GM19025 (cell line): ENCODE results near the gene TAF9B.
A peak's percentile ranks its signal among the peaks of the same experiment; 100 is the strongest.
"Not testable (repeated sequence)": the region's sequence is repeated elsewhere in the genome, so short reads cannot be mapped to it uniquely, and the experiment has no call there.

Source experiments
- ATAC-seq: cut with Tn5 transposase; IDR thresholded peaks from one replicate; pipeline ENCODE4 v1.9.1; 2021; ENCODE audit warnings: mild to moderate bottlenecking, low read depth, moderate library complexity; ENCODE audit not compliant: unreplicated experiment

Gene TAF9B, protein sequence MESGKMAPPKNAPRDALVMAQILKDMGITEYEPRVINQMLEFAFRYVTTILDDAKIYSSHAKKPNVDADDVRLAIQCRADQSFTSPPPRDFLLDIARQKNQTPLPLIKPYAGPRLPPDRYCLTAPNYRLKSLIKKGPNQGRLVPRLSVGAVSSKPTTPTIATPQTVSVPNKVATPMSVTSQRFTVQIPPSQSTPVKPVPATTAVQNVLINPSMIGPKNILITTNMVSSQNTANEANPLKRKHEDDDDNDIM

DNA sequence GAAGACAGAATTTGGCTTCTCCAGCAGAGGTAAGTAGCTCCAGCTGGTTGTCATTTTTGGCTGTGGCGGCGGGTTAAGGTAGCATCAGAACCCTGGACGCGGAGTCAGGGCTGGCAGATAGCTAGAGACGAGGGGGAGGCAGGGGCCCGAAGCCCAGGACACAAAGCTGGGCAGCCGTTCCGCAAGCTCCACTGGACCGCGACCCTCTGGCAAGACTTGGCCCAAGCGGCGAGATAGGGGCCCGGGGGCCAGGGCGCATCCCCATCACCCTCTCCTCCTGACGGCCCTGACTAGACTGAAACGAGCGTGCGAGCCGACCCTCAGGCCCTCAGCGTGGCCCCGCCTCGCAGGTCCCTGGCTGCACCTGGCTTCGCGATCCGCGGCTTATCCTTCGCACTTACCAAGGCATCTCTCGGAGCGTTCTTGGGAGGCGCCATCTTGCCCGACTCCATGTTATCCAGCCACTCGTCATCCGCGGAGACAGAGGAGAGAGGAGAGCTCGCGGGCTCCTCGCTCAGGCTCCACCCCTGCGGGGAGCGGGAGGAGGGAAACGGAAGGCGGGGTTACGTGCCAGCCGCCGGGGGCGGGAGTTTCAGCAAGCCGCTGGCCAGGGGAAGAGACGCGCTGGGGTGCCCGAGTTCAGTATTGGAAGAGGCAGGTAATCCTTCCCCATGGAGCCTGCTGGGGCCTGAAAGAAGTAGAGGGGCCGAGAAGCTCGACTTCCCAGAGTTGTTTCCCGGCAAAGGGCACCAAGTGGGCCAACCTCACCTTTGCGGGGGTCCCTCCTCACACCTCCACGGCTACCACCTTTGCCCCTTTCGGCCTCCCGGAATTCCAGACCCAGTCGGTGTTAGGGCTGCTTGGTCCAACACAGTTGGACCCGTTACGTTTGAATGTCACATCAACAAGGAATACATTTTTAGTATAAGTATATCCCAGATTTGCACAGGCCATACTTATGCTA lies at the start of gene TAF9B:
Gene TAF9B, minus strand, starts transcription at position 491 of the 964 bp plus-strand sequence. Its CDS starts 39 bp downstream, at position 452.
- ATAC-seq, result peak; percentile 98

DNA sequence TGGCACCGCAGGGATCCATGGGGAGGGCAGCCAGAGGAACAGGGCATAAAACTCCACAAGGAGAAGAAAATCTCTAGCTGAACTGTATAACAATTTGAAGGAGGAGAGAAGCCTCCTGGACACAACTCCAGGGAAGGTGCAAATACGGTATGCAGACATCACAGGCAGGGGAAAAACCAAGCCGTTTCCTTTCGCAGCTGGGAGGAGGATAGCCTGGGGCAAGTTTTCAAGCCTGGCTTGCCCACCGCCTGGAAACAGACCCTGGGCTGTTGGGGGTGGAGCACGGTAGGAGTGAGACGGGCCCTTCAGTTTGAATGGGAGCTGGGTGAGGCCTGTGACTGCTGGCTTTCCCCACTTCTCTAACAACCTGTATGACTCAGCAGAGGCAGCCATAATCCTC lies 43.4 kb upstream of the TAF9B start:
- ATAC-seq, result no peak

DNA sequence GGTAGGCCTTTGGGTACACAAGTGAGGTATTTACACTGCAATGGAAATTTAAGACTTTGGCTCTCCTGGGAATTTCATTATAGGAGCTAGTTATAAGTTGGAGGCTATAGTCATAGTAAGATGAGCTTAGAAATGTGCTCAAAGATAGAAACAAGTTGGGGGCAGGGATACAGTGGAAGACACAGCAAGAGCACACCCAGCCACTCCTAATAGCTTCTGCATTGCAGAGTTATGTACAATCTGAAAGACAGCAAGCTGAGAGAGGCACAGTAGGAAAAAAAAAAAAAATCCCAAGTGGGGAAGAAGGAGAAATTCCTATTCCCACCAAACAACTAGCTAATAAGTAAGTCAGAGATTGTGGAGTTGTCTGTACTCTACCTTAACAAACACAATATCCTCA lies 41.9 kb upstream of the TAF9B start:
- no peak for ATAC-seq

DNA sequence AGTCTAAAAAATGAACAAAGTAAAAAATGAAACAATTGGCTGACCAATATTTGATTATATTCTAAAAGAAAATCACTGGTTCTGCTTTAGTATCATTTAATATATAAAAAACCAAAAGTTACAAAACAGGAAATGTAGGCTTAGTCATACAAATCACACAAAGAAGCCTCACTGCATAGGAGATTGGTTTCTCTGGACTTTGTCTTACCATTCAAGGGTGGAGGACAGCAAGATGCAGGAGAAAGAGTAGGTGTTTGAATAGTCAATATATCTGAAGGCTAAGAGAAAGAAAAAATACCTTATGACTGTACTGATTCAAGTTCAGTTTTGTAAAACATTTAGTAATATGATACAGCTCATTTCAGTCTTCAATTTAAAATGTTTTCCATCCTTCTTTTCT lies 28.6 kb upstream of the TAF9B start:
- ATAC-seq, result no peak

DNA sequence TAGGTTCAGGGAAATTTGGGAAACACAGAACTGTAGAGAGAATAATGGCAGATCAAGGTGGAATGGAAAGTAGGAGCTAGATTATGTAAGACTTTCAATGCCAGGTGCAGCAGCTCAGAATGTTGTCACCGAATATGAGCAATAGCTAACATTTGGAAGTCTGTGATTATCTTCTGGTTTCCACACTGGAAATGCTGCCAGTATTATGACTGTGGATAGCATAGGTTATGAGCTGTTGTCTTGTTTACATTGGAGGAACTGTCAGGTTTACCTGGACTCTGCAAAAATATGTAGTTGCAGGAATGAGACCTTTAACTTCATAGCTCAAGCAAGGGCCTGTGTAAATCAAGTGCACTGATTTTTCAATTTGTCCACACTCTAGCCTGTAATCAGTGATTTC lies 26.0 kb upstream of the TAF9B start:
- ATAC-seq, result no peak

DNA sequence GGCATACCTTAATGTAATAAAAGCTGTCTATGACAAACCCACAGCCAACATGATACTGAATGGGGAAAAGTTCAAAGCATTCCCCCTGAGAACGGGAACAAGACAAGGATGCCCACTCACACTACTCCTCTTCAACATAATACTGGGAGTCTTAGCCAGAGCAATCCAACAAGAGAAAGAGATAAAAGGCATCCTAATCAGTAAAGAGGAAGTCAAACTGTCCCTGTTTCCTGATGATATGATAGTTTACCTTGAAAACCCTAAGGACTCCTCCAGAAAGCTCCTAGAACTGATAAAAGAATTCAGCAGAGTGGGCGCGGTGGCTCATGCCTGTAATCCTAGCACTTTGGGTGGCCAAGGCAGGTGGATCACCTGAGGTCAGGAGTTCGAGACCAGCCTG lies 23.7 kb upstream of the TAF9B start:
- not testable (repeated sequence) for ATAC-seq

DNA sequence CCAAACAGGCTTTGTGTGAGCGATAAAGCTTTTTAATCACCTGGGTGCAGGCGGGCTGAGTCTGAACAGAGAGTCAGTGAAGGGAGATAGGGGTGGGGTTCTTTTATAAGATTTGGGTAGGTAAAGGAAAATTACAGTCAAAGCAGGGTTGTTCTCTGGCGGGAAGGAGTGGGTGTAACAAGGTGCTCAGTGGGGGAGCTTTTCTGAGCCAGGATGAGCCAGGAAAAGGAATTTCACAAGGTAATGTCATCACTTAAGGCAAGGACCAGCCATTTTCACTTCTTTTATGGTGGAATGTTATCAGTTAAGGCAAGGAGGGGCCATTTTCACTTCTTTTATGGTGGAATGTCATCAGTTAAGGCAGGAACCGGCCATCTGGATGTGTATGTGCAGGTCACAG lies 21.3 kb upstream of the TAF9B start:
- not testable (repeated sequence) for ATAC-seq

DNA sequence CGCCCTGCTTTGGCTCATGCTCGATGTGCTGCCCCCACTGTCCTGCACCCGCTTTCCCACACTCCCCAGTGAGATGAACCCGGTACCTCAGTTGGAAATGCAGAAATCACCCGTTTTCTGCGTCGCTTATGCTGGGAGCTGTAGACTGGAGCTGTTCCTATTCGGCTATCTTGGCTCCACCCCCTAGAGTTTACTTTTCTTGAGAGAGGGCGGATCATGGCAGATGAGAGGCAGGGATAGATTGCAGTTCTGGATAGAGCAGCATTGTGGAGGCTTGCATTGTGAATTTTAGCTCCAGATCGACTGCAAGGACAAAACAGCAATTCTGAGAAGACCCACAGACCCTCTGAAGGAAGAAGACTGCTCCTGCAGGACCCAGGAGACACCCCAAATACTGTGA lies 18.4 kb upstream of the TAF9B start:
- ATAC-seq, result not testable (repeated sequence)

DNA sequence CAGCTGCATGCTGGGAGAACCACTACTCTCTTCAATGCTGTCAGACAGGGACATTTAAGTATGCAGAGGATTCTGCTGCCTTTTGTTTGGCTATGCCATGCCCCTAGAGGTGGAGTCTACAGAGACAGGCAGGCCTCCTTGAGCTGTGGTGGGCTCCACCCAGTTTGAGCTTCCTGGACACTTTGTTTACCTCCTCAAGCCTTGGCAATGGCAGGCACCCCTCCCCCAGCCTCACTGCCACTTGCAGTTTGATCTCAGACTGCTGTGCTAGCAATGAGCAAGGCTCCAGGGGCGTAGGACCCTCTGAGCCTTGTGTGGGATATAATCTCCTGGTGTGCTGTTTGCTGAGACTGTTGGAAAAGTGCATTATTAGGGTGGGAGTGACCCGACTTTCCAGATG lies 17.9 kb upstream of the TAF9B start:
- ATAC-seq, result not testable (repeated sequence)

DNA sequence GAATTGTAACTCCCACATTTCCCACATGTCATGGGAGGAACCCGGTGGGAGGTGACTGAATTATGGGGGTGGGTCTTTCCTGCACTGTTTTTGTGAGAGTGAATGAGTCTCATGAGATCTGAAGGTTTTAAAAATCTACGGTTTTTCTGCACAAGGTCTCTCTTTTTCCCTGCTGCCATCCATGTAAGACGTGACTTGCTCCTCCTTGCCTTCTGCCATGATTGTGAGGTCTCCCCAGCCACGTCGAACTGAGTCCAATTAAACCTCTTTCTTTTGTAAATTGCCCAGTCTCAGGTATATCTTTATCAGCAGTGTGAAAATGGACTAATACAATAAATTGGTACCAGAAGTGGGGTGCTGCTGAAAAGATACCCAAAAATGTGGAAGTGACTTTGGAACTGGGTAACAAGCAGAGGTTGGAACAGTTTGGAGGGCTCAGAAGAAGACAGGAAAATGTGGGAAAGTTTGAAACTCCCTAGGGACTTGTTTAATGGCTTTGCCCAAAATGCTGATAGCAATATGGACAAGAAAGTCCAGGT lies 7.6 kb upstream of the TAF9B start:
- ATAC-seq, result not testable (repeated sequence)

DNA sequence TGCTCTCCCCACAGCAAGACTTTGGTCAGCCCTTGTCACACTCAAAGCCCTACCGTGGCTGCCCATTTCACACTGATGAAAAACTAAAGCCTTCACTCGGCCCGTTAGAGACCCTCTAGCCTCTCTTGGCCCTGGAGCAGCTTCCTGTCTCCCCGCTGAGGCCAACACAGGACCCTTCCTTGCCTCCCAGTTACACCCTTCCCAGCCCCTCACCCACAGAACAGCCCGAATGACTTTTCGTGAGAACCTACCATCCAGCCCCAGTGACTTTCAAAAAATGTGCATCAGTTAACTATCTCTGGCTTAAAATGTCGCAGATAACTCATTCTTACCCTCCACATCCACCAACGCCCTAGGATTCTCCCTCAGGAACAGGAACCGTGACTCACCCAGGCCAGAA lies 756 bp upstream of the TAF9B start:
- ATAC-seq, result no peak

DNA sequence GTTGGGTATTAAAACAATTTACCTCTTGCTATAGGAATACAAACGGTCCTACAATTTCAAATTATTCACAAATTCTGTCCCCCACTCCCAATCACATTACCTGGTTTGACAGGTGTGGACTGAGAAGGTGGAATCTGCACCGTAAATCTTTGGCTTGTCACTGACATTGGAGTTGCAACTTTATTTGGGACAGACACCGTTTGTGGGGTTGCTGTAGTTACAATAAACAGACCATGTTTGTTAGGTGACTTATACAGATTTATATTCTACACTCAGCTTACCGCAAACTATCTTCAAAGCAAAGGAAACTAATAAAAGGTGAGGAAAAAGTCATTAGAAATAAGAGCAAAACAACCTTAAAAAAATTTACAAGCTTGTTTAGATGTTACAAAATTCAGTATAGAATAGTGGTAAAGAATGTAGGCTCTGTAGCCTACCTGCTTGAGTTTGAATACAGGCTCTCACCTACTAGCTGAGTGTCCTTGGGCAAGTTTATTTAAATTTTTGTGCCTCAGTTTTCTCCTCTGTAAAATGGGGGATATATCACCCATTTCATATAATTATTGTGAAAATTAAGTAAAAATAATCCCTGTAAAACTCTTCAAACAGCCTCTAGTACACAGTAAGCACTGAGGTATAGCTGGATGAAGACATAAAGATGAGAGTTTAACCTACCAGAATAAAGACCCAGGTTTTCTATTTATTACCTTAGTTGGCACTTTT lies 6.1 kb downstream of the TAF9B start:
- no peak for ATAC-seq

DNA sequence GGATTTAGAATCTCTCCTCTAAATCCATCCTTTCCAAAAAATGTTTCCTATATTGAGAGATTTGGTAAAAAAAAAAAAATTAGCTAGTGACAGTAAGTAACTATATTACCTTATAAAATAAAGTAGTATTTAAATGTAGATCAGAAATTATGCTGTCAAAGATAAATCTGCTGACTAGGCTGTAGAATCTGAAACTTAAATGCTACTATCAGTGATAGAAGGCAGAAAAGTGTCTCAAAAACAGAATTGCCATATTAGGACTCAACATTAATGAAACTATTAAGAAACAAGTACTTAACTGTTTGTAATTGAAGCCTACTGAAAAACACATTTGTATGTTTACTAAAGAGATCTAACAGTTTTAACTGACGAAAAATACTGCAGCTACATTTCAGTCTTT lies 8.3 kb downstream of the TAF9B start:
- no peak for ATAC-seq

DNA sequence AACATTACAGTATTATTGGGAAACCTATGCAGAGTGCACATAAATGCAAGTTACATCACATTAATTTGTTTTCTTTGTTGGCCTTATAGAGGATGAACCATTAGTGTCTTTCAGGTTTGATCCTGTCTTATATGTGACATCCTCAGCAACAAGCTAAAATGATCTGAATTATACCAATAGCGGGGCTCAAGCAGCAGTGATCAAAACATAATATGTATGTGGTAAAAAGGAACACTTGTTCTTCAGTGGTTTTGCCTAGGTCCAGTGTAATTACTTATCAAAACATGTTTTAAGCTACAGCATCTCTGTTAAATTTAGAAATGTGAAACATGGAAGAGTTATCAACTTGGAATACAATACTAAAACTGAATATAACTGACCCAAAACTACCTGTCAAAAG lies 9.1 kb downstream of the TAF9B start:
- no peak for ATAC-seq

DNA sequence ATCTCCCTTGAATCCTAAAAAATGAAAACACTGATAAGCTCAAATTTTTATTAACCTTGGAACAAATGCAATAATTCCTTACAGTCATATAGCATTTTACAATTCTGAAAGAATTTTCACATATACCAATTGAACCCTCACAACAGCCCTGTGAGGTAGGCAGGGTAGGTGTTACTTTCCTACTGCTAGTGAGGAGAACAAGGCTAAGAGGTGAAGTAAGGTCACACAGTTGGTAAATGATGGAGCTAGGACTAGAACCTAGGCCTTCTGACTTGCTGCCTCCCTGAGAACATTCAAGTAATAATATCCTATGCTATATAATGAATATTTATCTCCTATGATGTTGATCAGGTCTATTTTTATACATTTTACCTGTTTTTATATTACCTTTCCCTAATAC lies 9.7 kb downstream of the TAF9B start:
- no peak for ATAC-seq

DNA sequence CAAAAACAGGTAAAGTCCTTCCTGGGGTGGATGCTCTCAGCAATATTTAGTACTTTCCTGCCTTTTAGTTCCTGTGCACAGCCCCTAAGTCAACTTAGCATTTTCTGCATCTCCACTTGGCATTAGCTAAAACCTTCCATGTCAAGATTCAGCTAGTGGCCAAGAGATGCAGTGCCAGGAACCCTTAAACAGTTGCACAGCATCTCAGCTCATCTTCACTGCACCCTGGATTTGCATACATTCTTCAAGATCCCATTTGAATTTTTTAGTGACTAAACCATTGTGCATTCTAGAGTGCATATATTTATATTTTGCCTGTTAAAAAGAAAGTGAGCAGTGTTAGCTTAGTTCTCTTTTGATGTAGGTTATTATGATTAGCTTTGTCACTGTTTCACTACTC lies 13.7 kb downstream of the TAF9B start:
- ATAC-seq, result not testable (repeated sequence)

DNA sequence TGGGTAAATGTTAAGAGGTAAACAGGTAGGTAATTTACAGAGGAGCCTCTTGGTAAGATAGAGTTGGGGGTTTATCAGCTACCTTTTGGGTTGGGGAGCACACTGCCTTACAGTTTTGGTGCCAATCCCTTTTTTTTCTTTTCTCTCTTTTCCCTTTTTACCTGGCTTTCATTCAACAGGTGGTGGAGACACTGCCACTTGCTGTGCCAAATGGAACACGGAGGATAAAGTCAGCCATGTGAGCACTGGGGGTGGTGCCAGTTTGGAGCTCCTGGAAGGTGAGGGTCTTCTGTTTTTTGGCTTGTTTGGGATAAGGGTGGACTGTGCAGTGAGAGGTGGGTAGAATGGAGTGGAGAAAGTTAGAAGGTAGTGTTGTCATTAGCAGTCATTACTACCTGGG lies 14.3 kb downstream of the TAF9B start:
- ATAC-seq, result no peak

DNA sequence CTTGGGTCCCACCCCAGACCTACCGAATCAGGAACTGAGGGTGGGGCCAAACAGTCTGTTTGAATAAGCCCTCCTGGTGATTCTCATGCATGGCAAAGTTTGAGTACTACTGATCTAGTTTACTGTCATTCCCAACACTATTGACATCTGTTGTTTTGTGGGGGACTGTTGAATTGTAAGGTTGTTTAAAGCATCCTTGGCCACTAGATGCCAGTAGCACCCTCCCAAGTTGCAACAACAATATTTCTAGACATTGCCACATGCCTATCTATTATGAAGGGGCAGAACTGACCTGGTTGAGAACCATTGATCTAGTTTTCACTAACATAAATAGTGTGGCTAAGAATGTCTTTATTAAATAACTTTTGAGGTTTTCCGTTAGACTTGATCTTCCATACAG lies 15.1 kb downstream of the TAF9B start:
- no peak for ATAC-seq

DNA sequence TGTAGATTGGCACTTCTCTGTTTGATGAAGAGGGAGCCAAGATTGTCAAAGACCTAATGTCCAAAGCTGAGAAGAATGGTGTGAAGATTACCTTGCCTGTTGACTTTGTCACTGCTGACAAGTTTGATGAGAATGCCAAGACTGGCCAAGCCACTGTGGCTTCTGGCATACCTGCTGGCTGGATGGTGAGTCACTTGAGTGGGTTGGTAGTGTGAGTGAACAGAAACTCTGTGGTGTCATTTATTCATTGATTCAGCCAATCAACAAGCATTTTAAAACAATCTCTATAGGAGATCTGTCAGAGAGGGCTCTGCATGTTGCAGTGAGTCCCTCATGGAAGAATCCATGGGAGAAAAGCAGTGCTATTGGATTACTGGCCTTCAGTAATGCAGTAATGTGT lies 16.3 kb downstream of the TAF9B start:
- no peak for ATAC-seq

DNA sequence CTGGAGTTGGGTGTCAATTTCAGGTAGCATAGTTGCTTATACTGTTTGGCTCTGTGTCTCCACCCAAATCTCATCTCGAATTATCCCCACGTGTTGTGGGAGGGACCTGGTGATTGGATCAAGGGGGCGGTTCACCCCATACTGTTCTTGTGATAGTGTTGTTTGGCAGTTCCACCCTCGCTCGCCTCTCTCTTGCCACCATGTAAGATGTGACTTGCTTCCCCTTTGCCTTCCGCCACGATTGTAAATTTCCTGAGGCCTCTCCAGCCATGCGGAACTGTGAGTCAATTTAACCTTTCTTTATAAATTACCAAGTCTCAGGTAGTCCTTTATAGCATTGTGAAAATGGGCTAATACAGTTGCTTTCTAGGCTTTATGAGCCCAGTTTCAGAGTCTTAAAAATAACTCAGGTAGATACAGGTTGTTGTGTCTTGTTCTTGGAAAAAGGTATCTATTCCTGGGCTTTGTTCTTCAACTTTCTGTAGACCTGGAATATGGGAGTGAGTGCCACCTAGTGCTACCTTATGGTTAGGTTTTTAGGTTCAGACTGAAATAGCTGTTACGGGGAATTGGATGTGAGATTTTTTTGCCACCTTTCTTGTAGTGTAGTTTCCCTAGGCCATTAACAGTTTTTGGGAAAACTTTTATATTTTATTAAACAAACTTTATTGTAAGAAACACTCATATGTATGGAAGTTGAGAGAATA lies 19.8 kb downstream of the TAF9B start:
- ATAC-seq, result no peak
